ENCODE data around the gene THSD7A.

The THSD7A gene

GRCh38 chr7:11699666-11700065 is 132.3 kb downstream of the THSD7A start:
- no peak for DNase-seq

GRCh38 chr7:11698384-11698871 is 133.6 kb downstream of the THSD7A start:
- no peak for DNase-seq

- no peak for DNase-seq
Observed at GRCh38 chr7:11690395-11690794, 141.6 kb downstream of the THSD7A start.

- DNase-seq, result no peak
Observed at GRCh38 chr7:11689096-11689495, 142.9 kb downstream of the THSD7A start.

GRCh38 chr7:11681461-11681860 is 150.5 kb downstream of the THSD7A start:
- no peak for DNase-seq

GRCh38 chr7:11675163-11675562 is 156.8 kb downstream of the THSD7A start:
- no peak for DNase-seq

- no peak for DNase-seq
Observed at GRCh38 chr7:11668727-11669126, 163.3 kb downstream of the THSD7A start.

- no peak for DNase-seq
Observed at GRCh38 chr7:11667810-11668185, 164.2 kb downstream of the THSD7A start.

GRCh38 chr7:11667071-11667809 is 164.8 kb downstream of the THSD7A start:
- no peak for DNase-seq

GRCh38 chr7:11665357-11665756 is 166.6 kb downstream of the THSD7A start:
- no peak for DNase-seq

GRCh38 chr7:11655642-11656041 is 176.4 kb downstream of the THSD7A start:
- no peak for DNase-seq

GRCh38 chr7:11655163-11655562 is 176.8 kb downstream of the THSD7A start:
- no peak for DNase-seq

- DNase-seq, result no peak
Observed at GRCh38 chr7:11650500-11650899, 181.5 kb downstream of the THSD7A start.

GRCh38 chr7:11650030-11650429 is 182.0 kb downstream of the THSD7A start:
- DNase-seq, result no peak

GRCh38 chr7:11648980-11649379 is 183.0 kb downstream of the THSD7A start:
- DNase-seq, result no peak

- DNase-seq, result no peak
Observed at GRCh38 chr7:11648101-11648500, 183.9 kb downstream of the THSD7A start.

- DNase-seq, result no peak
Observed at GRCh38 chr7:11642841-11643240, 189.2 kb downstream of the THSD7A start.

- no peak for DNase-seq
Observed at GRCh38 chr7:11642276-11642675, 189.7 kb downstream of the THSD7A start.

GRCh38 chr7:11638011-11638774 is 193.8 kb downstream of the THSD7A start:
- no peak for DNase-seq

- no peak for DNase-seq
Observed at GRCh38 chr7:11636274-11636673, 195.7 kb downstream of the THSD7A start.

- DNase-seq, result no peak
Observed at GRCh38 chr7:11633310-11633709, 198.7 kb downstream of the THSD7A start.

- DNase-seq, result no peak
Observed at GRCh38 chr7:11630355-11630754, 201.6 kb downstream of the THSD7A start.

GRCh38 chr7:11625669-11626068 is 206.3 kb downstream of the THSD7A start:
- no peak for DNase-seq

GRCh38 chr7:11623093-11623678 is 208.8 kb downstream of the THSD7A start:
- DNase-seq, result no peak

All from right forelimb (tissue), 1 donor.